GM23338 (cell line): ENCODE measurements around the gene SMTNL2. TPM values are rescaled to one million over a fixed set of nuclear protein-coding genes. Genes with fewer than 3 reads are reported as not detected.

ENCODE experiments used
- ATAC-seq: fragments of 200-7000 bp; cut with Tn5 transposase; 3 replicates; pipeline ENCODE4 v1.9.1; 2020
- DNase-seq: peaks from one replicate; pipeline ENCODE4 v3.0.0-alpha.2; 2015; ENCODE audit warnings: low spot score
- H2AFZ ChIP-seq: fragments of 200-600 bp; sonication (generic); 2 replicates; pipeline ENCODE4 v1.8.0; 2016; ENCODE audit warnings: antibody characterized with exemption, mild to moderate bottlenecking, moderate library complexity
- H3F3A ChIP-seq: fragments of 200-600 bp; sonication (generic); replicated peaks from 2 replicates; pipeline ENCODE4 v1.8.0; 2017; ENCODE audit warnings: antibody characterized with exemption, mixed run types, low read depth
- H3K27ac ChIP-seq: fragments of 200-600 bp; sonication (generic); 2 replicates; pipeline ENCODE4 v1.6.1; 2016; ENCODE audit warnings: low read depth
- H3K27me3 ChIP-seq: fragments of 200-600 bp; sonication (generic); 2 replicates; pipeline ENCODE4 v1.8.0; 2016; ENCODE audit warnings: mild to moderate bottlenecking, mixed run types, moderate library complexity; ENCODE audit not compliant: insufficient read depth
- H3K36me3 ChIP-seq: fragments of 200-600 bp; sonication (generic); 2 replicates; pipeline ENCODE4 v1.8.0; 2016; ENCODE audit warnings: mild to moderate bottlenecking; ENCODE audit not compliant: insufficient read depth
- H3K4me1 ChIP-seq: fragments of 200-600 bp; sonication (generic); 2 replicates; pipeline ENCODE4 v1.8.0; 2016; ENCODE audit warnings: mild to moderate bottlenecking, moderate library complexity; ENCODE audit not compliant: insufficient read depth
- H3K4me2 ChIP-seq: fragments of 200-600 bp; sonication (generic); 2 replicates; pipeline ENCODE4 v1.7.1; 2017; ENCODE audit warnings: mixed run types
- H3K4me3 ChIP-seq: fragments of 200-600 bp; sonication (generic); 2 replicates; pipeline ENCODE4 v1.6.1; 2016; ENCODE audit warnings: mixed run types
- H3K79me2 ChIP-seq: fragments of 200-600 bp; sonication (generic); replicated peaks from 2 replicates; pipeline ENCODE4 v1.8.0; 2017; ENCODE audit warnings: mild to moderate bottlenecking; ENCODE audit not compliant: insufficient read depth
- H3K9me2 ChIP-seq: fragments of 200-600 bp; sonication (generic); 2 replicates; pipeline ENCODE4 v1.8.0; 2017; ENCODE audit not compliant: insufficient read depth
- H4K20me1 ChIP-seq: fragments of 200-600 bp; sonication (generic); replicated peaks from 2 replicates; pipeline ENCODE4 v1.8.0; 2017; ENCODE audit warnings: mild to moderate bottlenecking; ENCODE audit not compliant: insufficient read depth
- H3K27ac Mint-ChIP-seq: 2 replicates; pipeline ENCODE4 v1.8.0; 2020; ENCODE audit warnings: inconsistent platforms, mild to moderate bottlenecking, moderate library complexity, mixed read lengths
- H3K27me3 Mint-ChIP-seq: 3 replicates; pipeline ENCODE4 v1.8.0; 2022; ENCODE audit warnings: low read depth, mild to moderate bottlenecking, moderate library complexity, mixed read lengths, inconsistent platforms; ENCODE audit not compliant: insufficient read depth, poor library complexity
- H3K36me3 Mint-ChIP-seq: 3 replicates; pipeline ENCODE4 v1.8.0; 2021; ENCODE audit warnings: low read depth, mild to moderate bottlenecking, inconsistent platforms, moderate library complexity, mixed read lengths
- H3K4me1 Mint-ChIP-seq: 3 replicates; pipeline ENCODE4 v1.8.0; 2020; ENCODE audit warnings: mild to moderate bottlenecking, inconsistent platforms, mixed read lengths
- H3K4me3 Mint-ChIP-seq: 3 replicates; pipeline ENCODE4 v1.8.0; 2021; ENCODE audit warnings: moderate library complexity, mild to moderate bottlenecking, inconsistent platforms, mixed read lengths
- H3K9me3 Mint-ChIP-seq: 3 replicates; pipeline ENCODE4 v1.8.0; 2020; ENCODE audit warnings: moderate library complexity, mild to moderate bottlenecking, inconsistent platforms, mixed read lengths
- CTCF ChIP-seq, 2 experiments: fragments of 200-600 bp in 1 of 2; sonication (generic) in 1 of 2; conservative IDR thresholded peaks; 2 replicates each; pipeline versions ENCODE4 v1.5.1 to v1.6.1; 2016 to 2017; ENCODE audit warnings: antibody characterized with exemption in 2 of 2, low read depth in 2 of 2, mild to moderate bottlenecking in 2 of 2, moderate library complexity in 1 of 2
- JUNB ChIP-seq: IDR thresholded peaks from one replicate; pipeline ENCODE4 v1.6.1; 2016; ENCODE audit warnings: antibody characterized with exemption; ENCODE audit not compliant: unreplicated experiment
- NANOG ChIP-seq: IDR thresholded peaks from 2 replicates; pipeline ENCODE4 v1.6.1; 2016; ENCODE audit warnings: antibody characterized with exemption, borderline replicate concordance
- POLR2AphosphoS5 ChIP-seq: IDR thresholded peaks from 2 replicates; pipeline ENCODE4 v1.6.1; 2016; ENCODE audit warnings: antibody characterized with exemption, low read depth
- STAT1 ChIP-seq: IDR thresholded peaks from one replicate; pipeline ENCODE4 v1.6.1; 2016; ENCODE audit warnings: antibody characterized with exemption; ENCODE audit not compliant: unreplicated experiment
- ZNF331 ChIP-seq: fragments of 250-450 bp; sonication (Bioruptor Pico); IDR thresholded peaks from 2 replicates; pipeline ENCODE4 v1.5.0; 2020; ENCODE audit warnings: low read depth, mild to moderate bottlenecking, moderate library complexity
- polyA plus RNA-seq: library from polyadenylated mRNA; unstranded; fragments of >200 nt; fragmentation: Nextera tagmentation; extraction: Ambion mirVana; gene quantifications from 2 replicates; pipeline ENCODE4 v1.2.1, GENCODE V29; 2016
- total RNA-seq: library from RNA; depleted of rRNA; stranded (reverse); fragments of >200 nt; shearing (Covaris generic); gene quantifications from 2 replicates; pipeline ENCODE4 v1.2.3, GENCODE V29; 2014
- TF ChIP-seq, protein P1 (sequence below): IDR thresholded peaks from one replicate; pipeline ENCODE4 v1.6.1; 2018; ENCODE audit warnings: antibody characterized with exemption; ENCODE audit not compliant: unreplicated experiment
- TF ChIP-seq, protein P2 (sequence below): IDR thresholded peaks from 2 replicates; pipeline ENCODE4 v1.6.1; 2016; ENCODE audit warnings: antibody characterized with exemption

SMTNL2 gene
- total and polyA plus RNA-seq, 2 experiments from 2014 or later = 1.3 to 4.3 TPM

GRCh38 chr17:4555873-4556759 is 28.2 kb upstream of the SMTNL2 start:
- H3K27me3 ChIP-seq = no peaks in the 10 kb centered on the region
- H3K27ac Mint-ChIP-seq = peak overlapping the region; percentile 93
- DNase-seq (peak; percentile 60), ATAC-seq (peak; percentile 19)
- peaks cover 40% of the 10 kb centered on the region for H3K36me3 Mint-ChIP-seq
- H3K79me2 ChIP-seq = peaks cover 30% of the 10 kb centered on the region
- peak overlapping the region; percentile 84 for H3K4me2 ChIP-seq
- peaks cover 14% of the 10 kb centered on the region for H3K36me3 ChIP-seq
- H3K9me2 ChIP-seq = no peaks in the 10 kb centered on the region
- H3K27ac ChIP-seq = peak overlapping the region; percentile 79
- no peaks in the 10 kb centered on the region for H3K9me3 Mint-ChIP-seq
- H3K4me3 Mint-ChIP-seq = peak overlapping the region; percentile 96
- H3K4me1 ChIP-seq = peaks cover 20% of the 10 kb centered on the region
- H3K4me1 Mint-ChIP-seq = peaks cover 34% of the 10 kb centered on the region
- H3F3A ChIP-seq = peaks cover 11% of the 10 kb centered on the region; the same call in 1 of the 2 replicates
- TF ChIP-seq JUNB (no peak), CTCF (conservative IDR thresholded peaks at IDR 0.05; ENCODE audit: low read depth in 2 of 2) (no peak), POLR2AphosphoS5 (no peak), ZNF331 (CRISPR knock-in tag) (no peak), STAT1 (no peak), NANOG (no peak)
- TF ChIP-seq, protein P1, sequence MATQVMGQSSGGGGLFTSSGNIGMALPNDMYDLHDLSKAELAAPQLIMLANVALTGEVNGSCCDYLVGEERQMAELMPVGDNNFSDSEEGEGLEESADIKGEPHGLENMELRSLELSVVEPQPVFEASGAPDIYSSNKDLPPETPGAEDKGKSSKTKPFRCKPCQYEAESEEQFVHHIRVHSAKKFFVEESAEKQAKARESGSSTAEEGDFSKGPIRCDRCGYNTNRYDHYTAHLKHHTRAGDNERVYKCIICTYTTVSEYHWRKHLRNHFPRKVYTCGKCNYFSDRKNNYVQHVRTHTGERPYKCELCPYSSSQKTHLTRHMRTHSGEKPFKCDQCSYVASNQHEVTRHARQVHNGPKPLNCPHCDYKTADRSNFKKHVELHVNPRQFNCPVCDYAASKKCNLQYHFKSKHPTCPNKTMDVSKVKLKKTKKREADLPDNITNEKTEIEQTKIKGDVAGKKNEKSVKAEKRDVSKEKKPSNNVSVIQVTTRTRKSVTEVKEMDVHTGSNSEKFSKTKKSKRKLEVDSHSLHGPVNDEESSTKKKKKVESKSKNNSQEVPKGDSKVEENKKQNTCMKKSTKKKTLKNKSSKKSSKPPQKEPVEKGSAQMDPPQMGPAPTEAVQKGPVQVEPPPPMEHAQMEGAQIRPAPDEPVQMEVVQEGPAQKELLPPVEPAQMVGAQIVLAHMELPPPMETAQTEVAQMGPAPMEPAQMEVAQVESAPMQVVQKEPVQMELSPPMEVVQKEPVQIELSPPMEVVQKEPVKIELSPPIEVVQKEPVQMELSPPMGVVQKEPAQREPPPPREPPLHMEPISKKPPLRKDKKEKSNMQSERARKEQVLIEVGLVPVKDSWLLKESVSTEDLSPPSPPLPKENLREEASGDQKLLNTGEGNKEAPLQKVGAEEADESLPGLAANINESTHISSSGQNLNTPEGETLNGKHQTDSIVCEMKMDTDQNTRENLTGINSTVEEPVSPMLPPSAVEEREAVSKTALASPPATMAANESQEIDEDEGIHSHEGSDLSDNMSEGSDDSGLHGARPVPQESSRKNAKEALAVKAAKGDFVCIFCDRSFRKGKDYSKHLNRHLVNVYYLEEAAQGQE = no peak
- TF ChIP-seq, protein P2, sequence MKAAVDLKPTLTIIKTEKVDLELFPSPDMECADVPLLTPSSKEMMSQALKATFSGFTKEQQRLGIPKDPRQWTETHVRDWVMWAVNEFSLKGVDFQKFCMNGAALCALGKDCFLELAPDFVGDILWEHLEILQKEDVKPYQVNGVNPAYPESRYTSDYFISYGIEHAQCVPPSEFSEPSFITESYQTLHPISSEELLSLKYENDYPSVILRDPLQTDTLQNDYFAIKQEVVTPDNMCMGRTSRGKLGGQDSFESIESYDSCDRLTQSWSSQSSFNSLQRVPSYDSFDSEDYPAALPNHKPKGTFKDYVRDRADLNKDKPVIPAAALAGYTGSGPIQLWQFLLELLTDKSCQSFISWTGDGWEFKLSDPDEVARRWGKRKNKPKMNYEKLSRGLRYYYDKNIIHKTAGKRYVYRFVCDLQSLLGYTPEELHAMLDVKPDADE = no peak
- peak overlapping the region; percentile 70 for H2AFZ ChIP-seq
- H4K20me1 ChIP-seq = no peaks in the 10 kb centered on the region; the same call in none of the 2 replicates
- peaks cover 11% of the 10 kb centered on the region for H3K27me3 Mint-ChIP-seq
- H3K4me3 ChIP-seq = peak overlapping the region; percentile 93
